ENCODE results near the gene BTG2. TPM values are rescaled to one million over a fixed set of nuclear protein-coding genes. Genes with fewer than 3 reads are reported as not detected.

The BTG2 gene
- total RNA-seq, 1 experiment from 2014 or later, result 19.4 TPM

GRCh38 chr1:203273206-203273868, 32.0 kb upstream of the BTG2 start (continued):
- TF ChIP-seq STAT6 (CRISPR knock-in tag; conservative IDR thresholded peaks at IDR 0.05; ENCODE audit: low read depth) (no peak), RELA (CRISPR knock-in tag; IDR thresholded peaks at IDR 0.05; ENCODE audit: borderline replicate concordance) (no peak), USF2 (CRISPR knock-in tag; IDR thresholded peaks at IDR 0.05) (no peak), FOXK1 (CRISPR knock-in tag; IDR thresholded peaks at IDR 0.05) (no peak), ELF4 (CRISPR knock-in tag; IDR thresholded peaks at IDR 0.05; ENCODE audit: low read depth) (no peak), KAT7 (CRISPR knock-in tag; IDR thresholded peaks at IDR 0.05; ENCODE audit: borderline replicate concordance) (no peak), HMGXB4 (CRISPR knock-in tag; IDR thresholded peaks at IDR 0.05) (no peak), OVOL2 (CRISPR knock-in tag; IDR thresholded peaks at IDR 0.05; ENCODE audit: borderline replicate concordance) (no peak), CBFB (CRISPR knock-in tag; IDR thresholded peaks at IDR 0.05; ENCODE audit: low read depth) (no peak), ZNF317 (CRISPR knock-in tag; IDR thresholded peaks at IDR 0.05; ENCODE audit: borderline replicate concordance, low read depth) (no peak), SP1 (CRISPR knock-in tag; conservative IDR thresholded peaks at IDR 0.05) (no peak), JAZF1 (CRISPR knock-in tag; IDR thresholded peaks at IDR 0.05) (no peak), MAX (CRISPR knock-in tag; IDR thresholded peaks at IDR 0.05) (peak; percentile 50; the same call in 1 of the 2 replicates), ZNF219 (CRISPR knock-in tag; IDR thresholded peaks at IDR 0.05; ENCODE audit: borderline replicate concordance) (no peak), ZBTB21 (CRISPR knock-in tag; IDR thresholded peaks at IDR 0.05; ENCODE audit: borderline replicate concordance) (no peak), EMX1 (CRISPR knock-in tag; IDR thresholded peaks at IDR 0.05) (no peak), CREB1 (CRISPR knock-in tag; IDR thresholded peaks at IDR 0.05) (no peak), ETV6 (CRISPR knock-in tag; IDR thresholded peaks at IDR 0.05) (no peak)
- TF ChIP-seq, protein P1, sequence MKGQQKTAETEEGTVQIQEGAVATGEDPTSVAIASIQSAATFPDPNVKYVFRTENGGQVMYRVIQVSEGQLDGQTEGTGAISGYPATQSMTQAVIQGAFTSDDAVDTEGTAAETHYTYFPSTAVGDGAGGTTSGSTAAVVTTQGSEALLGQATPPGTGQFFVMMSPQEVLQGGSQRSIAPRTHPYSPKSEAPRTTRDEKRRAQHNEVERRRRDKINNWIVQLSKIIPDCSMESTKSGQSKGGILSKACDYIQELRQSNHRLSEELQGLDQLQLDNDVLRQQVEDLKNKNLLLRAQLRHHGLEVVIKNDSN (CRISPR knock-in tag; IDR thresholded peaks at IDR 0.05), result peak; percentile 30; the same call in 1 of the 2 replicates
- TF ChIP-seq, protein P2, sequence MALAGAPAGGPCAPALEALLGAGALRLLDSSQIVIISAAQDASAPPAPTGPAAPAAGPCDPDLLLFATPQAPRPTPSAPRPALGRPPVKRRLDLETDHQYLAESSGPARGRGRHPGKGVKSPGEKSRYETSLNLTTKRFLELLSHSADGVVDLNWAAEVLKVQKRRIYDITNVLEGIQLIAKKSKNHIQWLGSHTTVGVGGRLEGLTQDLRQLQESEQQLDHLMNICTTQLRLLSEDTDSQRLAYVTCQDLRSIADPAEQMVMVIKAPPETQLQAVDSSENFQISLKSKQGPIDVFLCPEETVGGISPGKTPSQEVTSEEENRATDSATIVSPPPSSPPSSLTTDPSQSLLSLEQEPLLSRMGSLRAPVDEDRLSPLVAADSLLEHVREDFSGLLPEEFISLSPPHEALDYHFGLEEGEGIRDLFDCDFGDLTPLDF (CRISPR knock-in tag; IDR thresholded peaks at IDR 0.05), result no peak
- TF ChIP-seq, protein P3, sequence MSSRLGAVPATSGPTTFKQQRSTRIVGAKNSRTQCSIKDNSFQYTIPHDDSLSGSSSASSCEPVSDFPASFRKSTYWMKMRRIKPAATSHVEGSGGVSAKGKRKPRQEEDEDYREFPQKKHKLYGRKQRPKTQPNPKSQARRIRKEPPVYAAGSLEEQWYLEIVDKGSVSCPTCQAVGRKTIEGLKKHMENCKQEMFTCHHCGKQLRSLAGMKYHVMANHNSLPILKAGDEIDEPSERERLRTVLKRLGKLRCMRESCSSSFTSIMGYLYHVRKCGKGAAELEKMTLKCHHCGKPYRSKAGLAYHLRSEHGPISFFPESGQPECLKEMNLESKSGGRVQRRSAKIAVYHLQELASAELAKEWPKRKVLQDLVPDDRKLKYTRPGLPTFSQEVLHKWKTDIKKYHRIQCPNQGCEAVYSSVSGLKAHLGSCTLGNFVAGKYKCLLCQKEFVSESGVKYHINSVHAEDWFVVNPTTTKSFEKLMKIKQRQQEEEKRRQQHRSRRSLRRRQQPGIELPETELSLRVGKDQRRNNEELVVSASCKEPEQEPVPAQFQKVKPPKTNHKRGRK (CRISPR knock-in tag; IDR thresholded peaks at IDR 0.05; ENCODE audit: borderline replicate concordance), result no peak
- TF ChIP-seq, protein P4, sequence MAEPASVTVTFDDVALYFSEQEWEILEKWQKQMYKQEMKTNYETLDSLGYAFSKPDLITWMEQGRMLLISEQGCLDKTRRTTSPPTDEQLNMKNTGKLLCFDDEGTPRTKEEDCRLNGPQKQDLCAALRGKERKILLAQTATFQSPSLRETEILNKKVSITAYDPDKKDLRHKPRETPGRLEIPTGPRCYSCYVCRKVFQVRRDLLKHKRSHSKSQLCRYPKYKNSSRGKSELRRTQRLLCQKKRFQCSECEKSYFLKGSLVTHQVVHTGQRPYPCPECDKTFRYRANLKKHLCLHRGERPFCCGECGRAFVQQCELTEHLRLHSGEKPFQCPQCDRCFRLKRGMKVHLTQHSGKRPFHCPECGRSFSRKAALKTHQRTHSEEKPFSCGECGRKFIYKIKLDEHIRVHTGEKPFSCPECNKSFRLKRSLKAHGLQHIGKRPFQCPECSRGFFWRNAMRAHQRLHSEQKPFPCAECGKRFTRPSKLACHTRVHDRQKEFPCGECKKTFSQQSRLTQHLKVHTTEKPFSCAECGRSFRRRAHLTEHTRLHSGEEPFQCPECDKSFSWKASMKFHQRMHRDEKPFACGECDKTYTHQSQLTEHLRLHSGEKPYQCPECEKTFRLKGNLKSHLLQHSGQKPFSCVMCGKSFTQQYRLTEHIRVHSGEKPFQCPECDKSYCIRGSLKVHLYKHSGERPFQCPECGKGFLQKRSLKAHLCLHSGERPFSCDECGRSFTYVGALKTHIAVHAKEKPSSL (CRISPR knock-in tag; conservative IDR thresholded peaks at IDR 0.05), result no peak
- TF ChIP-seq, protein P5, sequence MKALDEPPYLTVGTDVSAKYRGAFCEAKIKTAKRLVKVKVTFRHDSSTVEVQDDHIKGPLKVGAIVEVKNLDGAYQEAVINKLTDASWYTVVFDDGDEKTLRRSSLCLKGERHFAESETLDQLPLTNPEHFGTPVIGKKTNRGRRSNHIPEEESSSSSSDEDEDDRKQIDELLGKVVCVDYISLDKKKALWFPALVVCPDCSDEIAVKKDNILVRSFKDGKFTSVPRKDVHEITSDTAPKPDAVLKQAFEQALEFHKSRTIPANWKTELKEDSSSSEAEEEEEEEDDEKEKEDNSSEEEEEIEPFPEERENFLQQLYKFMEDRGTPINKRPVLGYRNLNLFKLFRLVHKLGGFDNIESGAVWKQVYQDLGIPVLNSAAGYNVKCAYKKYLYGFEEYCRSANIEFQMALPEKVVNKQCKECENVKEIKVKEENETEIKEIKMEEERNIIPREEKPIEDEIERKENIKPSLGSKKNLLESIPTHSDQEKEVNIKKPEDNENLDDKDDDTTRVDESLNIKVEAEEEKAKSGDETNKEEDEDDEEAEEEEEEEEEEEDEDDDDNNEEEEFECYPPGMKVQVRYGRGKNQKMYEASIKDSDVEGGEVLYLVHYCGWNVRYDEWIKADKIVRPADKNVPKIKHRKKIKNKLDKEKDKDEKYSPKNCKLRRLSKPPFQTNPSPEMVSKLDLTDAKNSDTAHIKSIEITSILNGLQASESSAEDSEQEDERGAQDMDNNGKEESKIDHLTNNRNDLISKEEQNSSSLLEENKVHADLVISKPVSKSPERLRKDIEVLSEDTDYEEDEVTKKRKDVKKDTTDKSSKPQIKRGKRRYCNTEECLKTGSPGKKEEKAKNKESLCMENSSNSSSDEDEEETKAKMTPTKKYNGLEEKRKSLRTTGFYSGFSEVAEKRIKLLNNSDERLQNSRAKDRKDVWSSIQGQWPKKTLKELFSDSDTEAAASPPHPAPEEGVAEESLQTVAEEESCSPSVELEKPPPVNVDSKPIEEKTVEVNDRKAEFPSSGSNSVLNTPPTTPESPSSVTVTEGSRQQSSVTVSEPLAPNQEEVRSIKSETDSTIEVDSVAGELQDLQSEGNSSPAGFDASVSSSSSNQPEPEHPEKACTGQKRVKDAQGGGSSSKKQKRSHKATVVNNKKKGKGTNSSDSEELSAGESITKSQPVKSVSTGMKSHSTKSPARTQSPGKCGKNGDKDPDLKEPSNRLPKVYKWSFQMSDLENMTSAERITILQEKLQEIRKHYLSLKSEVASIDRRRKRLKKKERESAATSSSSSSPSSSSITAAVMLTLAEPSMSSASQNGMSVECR (CRISPR knock-in tag; IDR thresholded peaks at IDR 0.05; ENCODE audit: borderline replicate concordance), result no peak

Data from WTC11 (cell line).